Measurements from ENCODE around the gene UBR3. TPM values are rescaled to one million over a fixed set of nuclear protein-coding genes. Genes with fewer than 3 reads are reported as not detected.

Gene UBR3
- total and polyA plus RNA-seq, 4 donors: 9.5 to 137 (median 25.7) TPM

- no peak for TF ChIP-seq CTCF (IDR thresholded peaks at IDR 0.05; ENCODE audit: control extremely low read depth, extremely low read depth)
- no peak overlapping the region for H3K4me3 ChIP-seq
- 76 to 84% methylated on average over 4 of the region's 4 CpGs for WGBS, 2 donors
These were observed 171.8 kb downstream of the UBR3 start for GRCh38 chr2:169999054-169999453.

GRCh38 chr2:170002096-170002495 is 174.8 kb downstream of the UBR3 start:
- H3K36me3 ChIP-seq (ENCODE audit: control insufficient read depth in 4 of 4, insufficient read depth in 4 of 4, low read length in 4 of 4): peaks cover 3 to 28% (median 15%) of the 10 kb centered on the region in 4 donors
- WGBS, 2 donors: 84 to 93% methylated on average over 1 of the region's 1 CpG
- H3K4me3 ChIP-seq: no peak overlapping the region
- TF ChIP-seq CTCF (IDR thresholded peaks at IDR 0.05; ENCODE audit: control extremely low read depth, extremely low read depth): no peak
- H3K4me1 ChIP-seq (ENCODE audit: control insufficient read depth in 5 of 5, insufficient read depth in 5 of 5, low read length in 5 of 5): no peaks in the 10 kb centered on the region
- DNase-seq: no peak
- no peak for ATAC-seq (ENCODE audit: insufficient read depth, low FRiP score)
- H3K9ac ChIP-seq (ENCODE audit: insufficient read depth in 1 of 2, low read length in 2 of 2): no peak overlapping the region
- no peak overlapping the region for H3K27ac ChIP-seq (ENCODE audit: low read depth in 1 of 2, low read length in 1 of 2)
- peaks cover 0 to 4% (median 3%) of the 10 kb centered on the region in 4 donors for H3K9me3 ChIP-seq (ENCODE audit: control insufficient read depth in 4 of 4, insufficient read depth in 3 of 4, low read length in 3 of 4)
- H3K27me3 ChIP-seq (ENCODE audit: control insufficient read depth in 3 of 3, insufficient read depth in 3 of 3, low read length in 2 of 3): no peaks in the 10 kb centered on the region

More at GRCh38 chr2:169999054-169999453, 171.8 kb downstream of the UBR3 start:
- DNase-seq (no peak), ATAC-seq (ENCODE audit: insufficient read depth, low FRiP score) (no peak)
- peaks cover 6 to 22% (median 11%) of the 10 kb centered on the region in 4 donors for H3K36me3 ChIP-seq (ENCODE audit: control insufficient read depth in 4 of 4, insufficient read depth in 4 of 4, low read length in 4 of 4)
- H3K27ac ChIP-seq (ENCODE audit: low read depth in 1 of 2, low read length in 1 of 2): no peak overlapping the region
- H3K9ac ChIP-seq (ENCODE audit: insufficient read depth in 1 of 2, low read length in 2 of 2): no peak overlapping the region
- H3K4me1 ChIP-seq (ENCODE audit: control insufficient read depth in 5 of 5, insufficient read depth in 5 of 5, low read length in 5 of 5): no peaks in the 10 kb centered on the region
- no peaks in the 10 kb centered on the region for H3K27me3 ChIP-seq (ENCODE audit: control insufficient read depth in 3 of 3, insufficient read depth in 3 of 3, low read length in 2 of 3)
- peaks cover 0 to 5% (median 3%) of the 10 kb centered on the region in 4 donors for H3K9me3 ChIP-seq (ENCODE audit: control insufficient read depth in 4 of 4, insufficient read depth in 3 of 4, low read length in 3 of 4)

- 19 to 74% methylated on average over 1 of the region's 1 CpG for WGBS, 2 donors
- Histone ChIP-seq H3K4me1 (ENCODE audit: control insufficient read depth in 5 of 5, insufficient read depth in 5 of 5, low read length in 5 of 5) (no peaks in the 10 kb centered on the region), H3K27me3 (ENCODE audit: control insufficient read depth in 3 of 3, insufficient read depth in 3 of 3, low read length in 2 of 3) (no peaks in the 10 kb centered on the region), H3K4me3 (no peak overlapping the region), H3K36me3 (ENCODE audit: control insufficient read depth in 4 of 4, insufficient read depth in 4 of 4, low read length in 4 of 4) (peaks cover 3 to 21% (median 10%) of the 10 kb centered on the region in 4 donors), H3K27ac (ENCODE audit: low read depth in 1 of 2, low read length in 1 of 2) (no peak overlapping the region), H3K9me3 (ENCODE audit: control insufficient read depth in 4 of 4, insufficient read depth in 3 of 4, low read length in 3 of 4) (no peaks in the 10 kb centered on the region), H3K9ac (ENCODE audit: insufficient read depth in 1 of 2, low read length in 2 of 2) (no peak overlapping the region)
- ATAC-seq (ENCODE audit: insufficient read depth, low FRiP score) (no peak), DNase-seq (no peak)
- TF ChIP-seq CTCF (IDR thresholded peaks at IDR 0.05; ENCODE audit: control extremely low read depth, extremely low read depth): no peak
These were observed 178.4 kb downstream of the UBR3 start for GRCh38 chr2:170005702-170006101.

All from lung (tissue), 12 donors.